Mesenchymal stem cell (in vitro differentiated cells and primary cell): Measurements from ENCODE around the gene AMPD2.

ENCODE experiments used
- DNase-seq: peaks from one replicate; pipeline ENCODE4 v3.0.0-alpha.2; 2013
- H2AFZ ChIP-seq: one replicate; pipeline ENCODE4 v1.6.1; 2013; ENCODE audit warnings: low read depth, mild to moderate bottlenecking, control low read depth, inconsistent platforms, low read length, moderate library complexity
- H2AK5ac ChIP-seq: 2 replicates; pipeline ENCODE4 v1.6.1; 2013; ENCODE audit warnings: low read length, moderate library complexity, mild to moderate bottlenecking, inconsistent platforms; ENCODE audit not compliant: severe bottlenecking
- H2BK120ac ChIP-seq: one replicate; pipeline ENCODE4 v1.6.1; 2013; ENCODE audit warnings: low read depth, mild to moderate bottlenecking, inconsistent platforms, low read length, moderate library complexity
- H2BK12ac ChIP-seq, 2 experiments: one replicate each; pipeline ENCODE4 v1.6.1; 2013; ENCODE audit warnings: inconsistent platforms in 2 of 2, low read length in 2 of 2, mild to moderate bottlenecking in 2 of 2, moderate library complexity in 2 of 2, control low read depth in 1 of 2
- H2BK15ac ChIP-seq: one replicate; pipeline ENCODE4 v1.6.1; 2013; ENCODE audit warnings: mild to moderate bottlenecking, low read depth, inconsistent platforms; ENCODE audit not compliant: poor library complexity, severe bottlenecking
- H2BK5ac ChIP-seq: 2 replicates; pipeline ENCODE4 v1.6.1; 2013; ENCODE audit warnings: low read depth, mild to moderate bottlenecking, low read length, control low read depth, inconsistent platforms; ENCODE audit not compliant: poor library complexity, severe bottlenecking
- H3K14ac ChIP-seq, 2 experiments: one replicate each; pipeline ENCODE4 v1.6.1; 2013; ENCODE audit warnings: inconsistent platforms in 2 of 2, low read length in 2 of 2, control low read depth in 1 of 2, mild to moderate bottlenecking in 1 of 2, moderate library complexity in 1 of 2
- H3K18ac ChIP-seq, 2 experiments: one replicate each; pipeline ENCODE4 v1.6.1; 2013; ENCODE audit warnings: inconsistent platforms in 2 of 2, low read length in 2 of 2, control low read depth in 1 of 2, low read depth in 1 of 2, mild to moderate bottlenecking in 1 of 2
- H3K23ac ChIP-seq, 2 experiments: one replicate each; pipeline ENCODE4 v1.6.1; 2013; ENCODE audit warnings: inconsistent platforms in 2 of 2, low read length in 2 of 2, mild to moderate bottlenecking in 2 of 2, moderate library complexity in 2 of 2, control low read depth in 1 of 2
- H3K27ac ChIP-seq: 2 replicates; pipeline ENCODE4 v1.5.1; 2013; ENCODE audit warnings: mild to moderate bottlenecking, moderate library complexity, low read length, control low read depth, inconsistent platforms; ENCODE audit not compliant: poor library complexity, severe bottlenecking
- H3K27me3 ChIP-seq, 2 experiments: 2 replicates each; pipeline versions ENCODE4 v1.6.1 to v1.7.0; 2013; ENCODE audit warnings: low read length in 2 of 2, mild to moderate bottlenecking in 2 of 2, moderate library complexity in 2 of 2, control low read depth in 1 of 2, inconsistent platforms in 1 of 2; ENCODE audit not compliant: control insufficient read depth in 1 of 2, insufficient read depth in 1 of 2
- H3K36me3 ChIP-seq, 2 experiments: 2 replicates each; pipeline versions ENCODE4 v1.6.1 to v1.7.0; 2013; ENCODE audit warnings: low read length in 2 of 2, control low read depth in 1 of 2, inconsistent platforms in 1 of 2, low read depth in 1 of 2, mild to moderate bottlenecking in 1 of 2; ENCODE audit not compliant: insufficient read depth in 2 of 2, control insufficient read depth in 1 of 2
- H3K4ac ChIP-seq, 2 experiments: one replicate each; pipeline ENCODE4 v1.6.1; 2013; ENCODE audit warnings: inconsistent platforms in 2 of 2, low read length in 2 of 2, mild to moderate bottlenecking in 2 of 2, moderate library complexity in 2 of 2, control low read depth in 1 of 2, low read depth in 1 of 2
- H3K4me1 ChIP-seq: 2 replicates; pipeline ENCODE4 v1.6.1; 2013; ENCODE audit warnings: low read depth, low read length, control low read depth; ENCODE audit not compliant: control insufficient read depth, insufficient read depth
- H3K4me2 ChIP-seq: 2 replicates; pipeline ENCODE4 v1.6.1; 2013; ENCODE audit warnings: low read length, mild to moderate bottlenecking, inconsistent platforms; ENCODE audit not compliant: poor library complexity, severe bottlenecking
- H3K4me3 ChIP-seq, 2 experiments: 2 replicates each; pipeline versions ENCODE4 v1.5.1 to v1.7.0; 2013; ENCODE audit warnings: low read length in 2 of 2, mild to moderate bottlenecking in 2 of 2, control low read depth in 1 of 2, low read depth in 1 of 2; ENCODE audit not compliant: insufficient read depth in 1 of 2
- H3K79me1 ChIP-seq: replicated peaks from 2 replicates; pipeline ENCODE4 v1.6.1; 2013; ENCODE audit warnings: mild to moderate bottlenecking, control low read depth, low read length, inconsistent platforms; ENCODE audit not compliant: poor library complexity, severe bottlenecking
- H3K9ac ChIP-seq: 2 replicates; pipeline ENCODE4 v1.7.0; 2013; ENCODE audit warnings: mild to moderate bottlenecking, low read length, moderate library complexity
- H3K9me3 ChIP-seq: 2 replicates; pipeline ENCODE4 v1.7.0; 2013; ENCODE audit warnings: mild to moderate bottlenecking, low read length; ENCODE audit not compliant: control insufficient read depth
- H4K8ac ChIP-seq: one replicate; pipeline ENCODE4 v1.6.1; 2013; ENCODE audit warnings: inconsistent platforms, mild to moderate bottlenecking, low read length, moderate library complexity
- H4K91ac ChIP-seq: one replicate; pipeline ENCODE4 v1.6.1; 2013; ENCODE audit warnings: mild to moderate bottlenecking, low read length, inconsistent platforms
- WGBS: methylation state at CpG from one replicate; pipeline ENCODE4 v1.1.7; 2013; ENCODE audit warnings: mixed read lengths; 5-methylcytosine and 5-hydroxymethylcytosine counted together

The AMPD2 gene

DNA sequence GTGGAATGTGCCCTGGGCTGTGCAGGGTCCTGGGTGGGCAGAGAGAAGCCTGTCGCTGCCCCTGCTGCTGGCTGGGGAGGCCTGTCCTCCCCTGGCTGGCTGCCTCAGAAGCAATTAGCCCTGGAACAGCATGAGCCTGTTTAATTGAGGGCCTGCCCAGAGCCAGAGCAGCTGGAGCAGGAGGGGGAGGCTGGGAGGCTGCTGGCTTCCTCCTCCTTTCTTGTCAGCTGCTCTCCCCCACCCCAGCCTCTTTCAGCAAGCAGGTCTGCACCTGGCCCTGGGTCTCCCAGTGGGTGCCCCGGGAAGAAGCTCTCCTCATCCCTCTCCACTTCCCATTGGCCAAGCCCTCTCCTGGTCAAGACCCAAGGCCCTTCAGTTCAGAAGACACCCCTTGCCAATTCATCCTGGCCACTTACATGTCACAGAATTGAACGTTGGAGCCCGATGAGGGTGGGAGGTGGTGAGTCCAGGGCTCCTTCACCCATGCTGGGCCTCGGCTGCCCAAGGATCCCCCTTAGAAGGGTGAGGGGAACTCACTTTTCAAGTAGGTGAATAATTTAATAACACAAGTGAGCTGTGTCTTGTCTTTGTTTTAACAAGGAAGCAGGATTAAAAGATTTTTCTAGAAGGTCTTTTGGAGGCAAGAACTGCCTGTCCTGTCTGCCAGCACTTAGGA is 13.2 kb downstream of the AMPD2 start:
- 93% methylated on average over 5 of the region's 5 CpGs for WGBS

DNA sequence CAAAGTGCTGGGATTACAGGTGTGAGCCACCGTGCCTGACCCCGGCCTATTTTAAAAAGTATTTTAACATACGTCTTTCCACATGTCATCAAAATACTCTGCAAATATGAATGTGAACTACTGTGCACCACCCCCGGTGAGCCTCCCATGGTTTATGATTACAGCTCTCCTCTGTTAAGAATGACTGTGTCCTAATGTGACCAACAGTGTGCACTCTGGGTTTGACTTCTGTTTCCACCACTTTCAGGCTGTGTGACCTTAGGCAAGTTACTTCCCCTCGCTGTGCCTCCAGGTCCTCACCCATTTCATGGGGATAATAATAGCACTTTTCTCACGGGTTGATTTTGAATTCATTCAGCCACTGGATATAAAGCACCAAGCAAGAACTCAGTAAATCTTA is 14.7 kb downstream of the AMPD2 start:
- H3K79me1 ChIP-seq = peaks cover 32% of the 10 kb centered on the region
- H2BK5ac ChIP-seq = no peak overlapping the region
- no peaks in the 10 kb centered on the region for H3K27me3 ChIP-seq
- H2BK15ac ChIP-seq = no peak overlapping the region
- H2AK5ac ChIP-seq = no peak overlapping the region
- H3K4me2 ChIP-seq = no peak overlapping the region
- H3K14ac ChIP-seq = no peak overlapping the region
- no peak overlapping the region for H3K18ac ChIP-seq
- DNase-seq = no peak
- H3K9me3 ChIP-seq = no peaks in the 10 kb centered on the region
- no peak overlapping the region for H4K8ac ChIP-seq
- H3K36me3 ChIP-seq = peaks cover 29 to 38% of the 10 kb centered on the region in 2 experiments
- no peak overlapping the region for H3K4ac ChIP-seq
- H3K4me1 ChIP-seq = peaks cover 16% of the 10 kb centered on the region
- no peak overlapping the region for H3K4me3 ChIP-seq
- no peak overlapping the region for H4K91ac ChIP-seq
- no peak overlapping the region for H2BK120ac ChIP-seq
- no peak overlapping the region for H2BK12ac ChIP-seq
- H3K9ac ChIP-seq = no peak overlapping the region
- H2AFZ ChIP-seq = no peak overlapping the region
- 97% methylated on average over 6 of the region's 6 CpGs for WGBS
- H3K27ac ChIP-seq = no peak overlapping the region
- H3K23ac ChIP-seq = no peak overlapping the region

More for the DNA sequence above, 13.2 kb downstream of the AMPD2 start:
- Histone ChIP-seq H3K36me3 (peaks cover 44 to 51% of the 10 kb centered on the region in 2 experiments), H3K4me3 (no peak overlapping the region), H3K14ac (no peak overlapping the region), H3K79me1 (peaks cover 32% of the 10 kb centered on the region), H2BK120ac (no peak overlapping the region), H4K8ac (no peak overlapping the region), H3K9me3 (no peaks in the 10 kb centered on the region), H2BK12ac (no peak overlapping the region), H3K18ac (no peak overlapping the region), H4K91ac (no peak overlapping the region), H3K4ac (no peak overlapping the region), H3K23ac (no peak overlapping the region), H3K4me1 (peaks cover 30% of the 10 kb centered on the region), H3K27ac (no peak overlapping the region), H2BK5ac (no peak overlapping the region), H2AK5ac (no peak overlapping the region), H3K4me2 (no peak overlapping the region), H2AFZ (no peak overlapping the region), H3K9ac (no peak overlapping the region), H2BK15ac (no peak overlapping the region), H3K27me3 (no peaks in the 10 kb centered on the region)
- no peak for DNase-seq

- 87% methylated on average over 5 of the region's 13 CpGs for WGBS
- H3K23ac ChIP-seq = no peak overlapping the region
- no peak overlapping the region for H3K27ac ChIP-seq
- DNase-seq = no peak
- H3K9ac ChIP-seq = no peak overlapping the region
- H2AK5ac ChIP-seq = no peak overlapping the region
- no peak overlapping the region for H3K4ac ChIP-seq
- H3K4me1 ChIP-seq = peaks cover 12% of the 10 kb centered on the region
- no peak overlapping the region for H4K8ac ChIP-seq
- H3K4me3 ChIP-seq = no peak overlapping the region
- no peak overlapping the region for H2BK12ac ChIP-seq
- no peak overlapping the region for H2BK120ac ChIP-seq
- H3K79me1 ChIP-seq = peaks cover 27% of the 10 kb centered on the region
- H3K14ac ChIP-seq = no peak overlapping the region
- H3K9me3 ChIP-seq = no peaks in the 10 kb centered on the region
- no peak overlapping the region for H3K4me2 ChIP-seq
- H2AFZ ChIP-seq = no peak overlapping the region
- no peaks in the 10 kb centered on the region for H3K27me3 ChIP-seq
- peak overlapping the region; percentile 7 for H2BK15ac ChIP-seq
- H2BK5ac ChIP-seq = no peak overlapping the region
- H3K18ac ChIP-seq = no peak overlapping the region
- H3K36me3 ChIP-seq = peaks cover 21 to 30% of the 10 kb centered on the region in 2 experiments
- peak overlapping the region; percentile 20 for H4K91ac ChIP-seq
These were observed 15.4 kb downstream of the AMPD2 start for GRCh38 chr1:109634771-109635750.

DNA sequence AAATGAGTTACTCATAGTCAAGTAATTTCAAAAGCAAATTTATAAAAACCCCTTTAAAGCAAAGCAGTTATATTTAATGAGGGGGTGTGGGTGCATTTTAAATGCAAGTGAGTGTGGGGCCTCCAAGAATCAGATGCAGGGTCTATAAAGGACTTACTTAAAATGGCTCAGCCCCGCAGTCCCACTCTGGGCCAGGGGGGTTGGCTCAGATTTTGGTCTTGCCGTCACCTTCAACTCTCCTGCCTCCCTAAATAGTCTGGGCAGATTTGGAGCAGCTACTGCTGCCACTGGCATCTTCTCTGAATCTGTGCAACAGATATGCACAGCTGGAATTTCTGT is 16.2 kb downstream of the AMPD2 start:
- no peak overlapping the region for H2BK12ac ChIP-seq
- H3K23ac ChIP-seq = no peak overlapping the region
- no peaks in the 10 kb centered on the region for H3K9me3 ChIP-seq
- H3K4me2 ChIP-seq = no peak overlapping the region
- H3K36me3 ChIP-seq = peaks cover 16 to 22% of the 10 kb centered on the region in 2 experiments
- no peak overlapping the region for H3K14ac ChIP-seq
- H3K9ac ChIP-seq = no peak overlapping the region
- H3K4ac ChIP-seq = no peak overlapping the region
- no peak overlapping the region for H4K8ac ChIP-seq
- peaks cover 21% of the 10 kb centered on the region for H3K79me1 ChIP-seq
- H3K4me1 ChIP-seq = peaks cover 9% of the 10 kb centered on the region
- peak overlapping the region in 1 of 2 experiments; percentile 2 for H3K4me3 ChIP-seq
- no peak overlapping the region for H2AFZ ChIP-seq
- no peak overlapping the region for H2BK5ac ChIP-seq
- no peak overlapping the region for H3K27ac ChIP-seq
- H2BK120ac ChIP-seq = no peak overlapping the region
- no peak overlapping the region for H3K18ac ChIP-seq
- no peak overlapping the region for H4K91ac ChIP-seq
- peak overlapping the region; percentile 18 for H2AK5ac ChIP-seq
- WGBS = 73% methylated on average over 2 of the region's 2 CpGs
- H2BK15ac ChIP-seq = no peak overlapping the region
- no peaks in the 10 kb centered on the region for H3K27me3 ChIP-seq
- DNase-seq = no peak
